Erythroblast (primary cell): ENCODE data around the gene FTO.

Source experiments
- GATA1 ChIP-seq: IDR thresholded peaks from 2 replicates; pipeline ENCODE4 v1.6.1; 2011; ENCODE audit warnings: low read depth, mild to moderate bottlenecking, control low read depth, low read length, moderate library complexity
- POLR2A ChIP-seq: IDR thresholded peaks from 2 replicates; pipeline ENCODE4 v1.6.1; 2011; ENCODE audit warnings: mild to moderate bottlenecking, low read length

DNA sequence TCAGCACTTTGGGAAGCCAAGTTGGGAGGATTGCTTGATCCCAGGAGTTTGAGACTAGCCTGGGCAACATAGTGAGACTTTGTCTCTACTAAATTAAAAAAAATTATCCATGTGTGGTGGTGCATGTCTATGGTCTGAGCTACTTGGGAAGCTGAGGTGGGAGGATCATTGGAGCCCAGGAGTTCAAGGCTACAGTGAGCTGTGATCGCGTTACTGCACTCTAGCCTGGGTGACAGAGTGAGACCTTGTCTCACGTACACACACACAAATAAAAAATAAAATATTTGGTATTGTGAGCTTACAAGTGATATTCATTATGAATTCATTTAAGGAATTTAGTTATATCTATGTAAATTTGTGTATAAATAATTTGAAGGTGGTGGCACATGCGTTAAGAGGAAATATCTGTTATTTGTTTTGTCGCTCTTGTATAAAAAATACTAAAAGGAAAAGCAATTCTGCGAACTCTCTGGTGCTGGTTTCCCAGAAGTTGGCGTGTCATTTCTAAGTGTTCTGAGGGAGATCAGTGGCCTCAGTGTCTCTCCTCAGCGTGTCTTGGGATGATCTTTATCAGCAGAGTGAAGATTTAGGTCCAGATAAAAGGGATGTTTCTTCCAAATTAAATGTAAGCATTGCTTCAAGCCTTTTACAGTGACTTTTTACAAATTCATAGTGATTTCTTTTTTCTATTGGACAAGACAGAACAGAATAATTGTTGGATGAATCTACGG, 187.6 kb downstream of the FTO start:
- TF ChIP-seq POLR2A = no peak
- TF ChIP-seq GATA1 = no peak
